SK-N-SH (cell line): ENCODE results near the gene PARVG. TPM values are rescaled to one million over a fixed set of nuclear protein-coding genes. Genes with fewer than 3 reads are reported as not detected.

Source experiments
- CTCF ChIA-PET: fragments of 300-600, 350-600 bp; formaldehyde crosslinking; extraction: SDS; loops from one replicate; lab custom pipeline; 2021; lab: Yijun Ruan, JAX
- POLR2A ChIA-PET: fragments of 350-600 bp; sonication (Branson Sonifier 250); formaldehyde crosslinking; extraction: SDS; loops from one replicate; lab custom pipeline; 2020; ENCODE audit warnings: antibody characterized with exemption, inconsistent platforms; lab: Yijun Ruan, JAX
- DNase-seq: peaks from one replicate; pipeline ENCODE4 v3.0.0; 2012
- H2AFZ ChIP-seq: fragments of 200-600 bp; sonication (generic); 2 replicates; pipeline ENCODE4 v1.8.1; 2016; ENCODE audit warnings: antibody characterized with exemption, mild to moderate bottlenecking, low read depth
- H3F3A ChIP-seq: fragments of 200-600 bp; sonication (generic); replicated peaks from 2 replicates; pipeline ENCODE3; 2016; ENCODE audit warnings: antibody characterized with exemption, mild to moderate bottlenecking; ENCODE audit not compliant: insufficient read depth
- H3K27ac ChIP-seq, 2 experiments: fragments of 200-500 bp in 1 of 2; fragments of 200-600 bp in 1 of 2; sonication (Bioruptor generic) in 1 of 2; sonication (generic), shearing (Covaris generic) in 1 of 2; 2 replicates each; pipeline versions ENCODE4 v1.5.1 to v1.6.1; 2014 to 2016; ENCODE audit warnings: low read depth in 2 of 2, inconsistent platforms in 1 of 2, low read length in 1 of 2, mild to moderate bottlenecking in 1 of 2, mixed read lengths in 1 of 2
- H3K27me3 ChIP-seq: fragments of 200-600 bp; sonication (generic), shearing (Covaris generic); 2 replicates; pipeline ENCODE4 v1.6.1; 2016; ENCODE audit warnings: mixed run types; ENCODE audit not compliant: insufficient read depth
- H3K36me3 ChIP-seq, 2 experiments: fragments of 200-500 bp in 1 of 2; fragments of 200-600 bp in 1 of 2; sonication (Bioruptor generic) in 1 of 2; sonication (generic) in 1 of 2; replicated peaks in 1 of 2; 2 replicates each; pipeline versions ENCODE3 to v1.5.1; 2014 to 2016; ENCODE audit warnings: low read length in 1 of 2, mild to moderate bottlenecking in 1 of 2; ENCODE audit not compliant: insufficient read depth in 2 of 2, control insufficient read depth in 1 of 2
- H3K4me1 ChIP-seq, 2 experiments: fragments of 200-500 bp in 1 of 2; fragments of 200-600 bp in 1 of 2; sonication (Bioruptor generic) in 1 of 2; sonication (generic), shearing (Covaris generic) in 1 of 2; 2 replicates each; pipeline versions ENCODE4 v1.5.1 to v1.6.1; 2014 to 2016; ENCODE audit warnings: low read depth in 1 of 2, low read length in 1 of 2, mixed run types in 1 of 2; ENCODE audit not compliant: insufficient read depth in 2 of 2, control insufficient read depth in 1 of 2
- H3K4me2 ChIP-seq: fragments of 200-600 bp; sonication (generic), shearing (Covaris generic); 2 replicates; pipeline ENCODE4 v1.6.1; 2017; ENCODE audit warnings: mixed run types
- H3K4me3 ChIP-seq, 2 experiments: fragments of 200-500 bp in 1 of 2; fragments of 200-600 bp in 1 of 2; sonication (Bioruptor generic) in 1 of 2; sonication (generic), shearing (Covaris generic) in 1 of 2; 2 replicates each; pipeline versions ENCODE4 v1.5.1 to v1.8.1; 2014 to 2016; ENCODE audit warnings: low read depth in 2 of 2, inconsistent platforms in 1 of 2, low read length in 1 of 2, mild to moderate bottlenecking in 1 of 2, mixed read lengths in 1 of 2, moderate library complexity in 1 of 2
- H3K79me2 ChIP-seq: fragments of 200-600 bp; sonication (generic); 2 replicates; pipeline ENCODE4 v1.8.1; 2017; ENCODE audit warnings: mild to moderate bottlenecking; ENCODE audit not compliant: insufficient read depth
- H3K9ac ChIP-seq: fragments of 200-600 bp; sonication (generic); 2 replicates; pipeline ENCODE4 v1.6.1; 2017; ENCODE audit warnings: mixed run types
- H3K9me2 ChIP-seq: fragments of 200-600 bp; sonication (generic); 2 replicates; pipeline ENCODE4 v1.6.1; 2017; ENCODE audit warnings: mixed run types
- H3K9me3 ChIP-seq: fragments of 200-600 bp; sonication (generic); 2 replicates; pipeline ENCODE4 v1.6.1; 2017; ENCODE audit warnings: mixed run types, mild to moderate bottlenecking, moderate library complexity
- H4K20me1 ChIP-seq: fragments of 200-600 bp; sonication (generic); 2 replicates; pipeline ENCODE4 v1.6.1; 2017; ENCODE audit warnings: mild to moderate bottlenecking, mixed run types; ENCODE audit not compliant: insufficient read depth
- CTCF ChIP-seq: fragments of 200-600 bp; sonication (generic); IDR thresholded peaks from 2 replicates; pipeline ENCODE4 v1.6.1; 2017; ENCODE audit warnings: antibody characterized with exemption, mild to moderate bottlenecking, moderate library complexity
- EP300 ChIP-seq, 2 experiments: IDR thresholded peaks; 2 replicates each; pipeline versions ENCODE4 v1.4.0 to v1.6.1; 2012; ENCODE audit warnings: borderline replicate concordance in 1 of 2, low read depth in 1 of 2, low read length in 1 of 2
- EZH2phosphoT487 ChIP-seq: fragments of 200-600 bp; sonication (generic); IDR thresholded peaks from 2 replicates; pipeline ENCODE4 v1.6.1; 2017; ENCODE audit warnings: low read depth, mixed run types, mild to moderate bottlenecking, antibody characterized with exemption, moderate library complexity, borderline replicate concordance
- FOSL2 ChIP-seq: IDR thresholded peaks from 2 replicates; pipeline ENCODE4 v1.4.0; 2012; ENCODE audit warnings: low read depth, mild to moderate bottlenecking, moderate library complexity, borderline replicate concordance
- FOXJ3 ChIP-seq: sonication (generic); formaldehyde crosslinking; IDR thresholded peaks from 2 replicates; pipeline ENCODE4 v1.5.1; 2020; ENCODE audit warnings: mild to moderate bottlenecking, missing genetic modification reagents
- NFIC ChIP-seq: IDR thresholded peaks from 2 replicates; pipeline ENCODE4 v1.4.0; 2012; ENCODE audit warnings: borderline replicate concordance
- PBX3 ChIP-seq: IDR thresholded peaks from 2 replicates; pipeline ENCODE4; 2012
- POLR2AphosphoS5 ChIP-seq: IDR thresholded peaks from 2 replicates; pipeline ENCODE4 v1.6.1; 2012; ENCODE audit warnings: low read depth, low read length
- RFX5 ChIP-seq: IDR thresholded peaks from 2 replicates; pipeline ENCODE4 v1.6.1; 2012; ENCODE audit warnings: mild to moderate bottlenecking, improper control_type of control experiment, low read length
- RXRA ChIP-seq: IDR thresholded peaks from 2 replicates; pipeline ENCODE4 v1.4.0; 2012; ENCODE audit warnings: low read depth, mild to moderate bottlenecking, borderline replicate concordance
- SIN3A ChIP-seq: IDR thresholded peaks from 2 replicates; pipeline ENCODE4 v1.6.1; 2012; ENCODE audit warnings: low read depth, mild to moderate bottlenecking, low read length, moderate library complexity, borderline replicate concordance
- SMC3 ChIP-seq: IDR thresholded peaks from 2 replicates; pipeline ENCODE4 v1.6.1; 2012; ENCODE audit warnings: low read depth, low read length, improper control_type of control experiment
- TAF1 ChIP-seq: IDR thresholded peaks from 2 replicates; pipeline ENCODE4 v1.6.1; 2012; ENCODE audit warnings: low read depth, mild to moderate bottlenecking, low read length, moderate library complexity, borderline replicate concordance
- TCF12 ChIP-seq: IDR thresholded peaks from 2 replicates; pipeline ENCODE4 v1.4.0; 2012
- TEAD4 ChIP-seq: IDR thresholded peaks from 2 replicates; pipeline ENCODE4 v1.4.0; 2012; ENCODE audit warnings: mild to moderate bottlenecking, borderline replicate concordance; ENCODE audit not compliant: insufficient read depth
- YY1 ChIP-seq: IDR thresholded peaks from 2 replicates; pipeline ENCODE4 v1.4.0; 2012; ENCODE audit warnings: low read depth, mild to moderate bottlenecking
- WGBS: methylation state at CpG from one replicate; pipeline ENCODE4 v1.1.6; 2017; ENCODE audit warnings: low lambda C conversion rate; 5-methylcytosine and 5-hydroxymethylcytosine counted together
- polyA plus RNA-seq, 3 experiments: library from polyadenylated mRNA; depleted of rRNA; stranded (reverse); fragments of >200 nt; gene quantifications; 2 replicates each; pipeline ENCODE4 v1.2.3, GENCODE V29; 2012

Gene PARVG
- polyA plus RNA-seq, 1 of the 3 experiments (the other 2 are of a cell fraction) = 0.05 TPM

GRCh38 chr22:44217346-44217745 is 36.6 kb downstream of the PARVG start:
- no peaks in the 10 kb centered on the region for H3K9me2 ChIP-seq
- H3K4me2 ChIP-seq = no peak overlapping the region
- no peak for DNase-seq
- ChIA-PET POLR2A (no interaction called here), CTCF (no interaction called here)
- H3K36me3 ChIP-seq = no peaks in the 10 kb centered on the region
- H3K9ac ChIP-seq = no peak overlapping the region
- no peaks in the 10 kb centered on the region for H3K79me2 ChIP-seq
- no peak for TF ChIP-seq NFIC
- no peak for TF ChIP-seq SIN3A
- no peak for TF ChIP-seq TCF12
- TF ChIP-seq RXRA = no peak
- no peak for TF ChIP-seq TAF1
- no peak for TF ChIP-seq FOXJ3
- TF ChIP-seq RFX5 = no peak
- TF ChIP-seq FOSL2 = no peak
- no peak for TF ChIP-seq SMC3
- TF ChIP-seq POLR2AphosphoS5 = no peak
- no peak for TF ChIP-seq EZH2phosphoT487
- H3K4me3 ChIP-seq = no peak overlapping the region
- no peaks in the 10 kb centered on the region; a peak in 1 of 4 replicates for H3K4me1 ChIP-seq
- H2AFZ ChIP-seq = no peak overlapping the region
- H3K9me3 ChIP-seq = no peaks in the 10 kb centered on the region
- no peaks in the 10 kb centered on the region for H4K20me1 ChIP-seq
- H3F3A ChIP-seq = no peaks in the 10 kb centered on the region
- no peak overlapping the region for H3K27ac ChIP-seq
- 56% methylated on average over 7 of the region's 7 CpGs for whole genome bisulfite sequencing
- no peaks in the 10 kb centered on the region; the same call in 1 of the 2 replicates for H3K27me3 ChIP-seq

GRCh38 chr22:44218071-44218470 is 37.3 kb downstream of the PARVG start:
- Histone ChIP-seq H3F3A (no peaks in the 10 kb centered on the region), H3K27me3 (no peaks in the 10 kb centered on the region; the same call in 1 of the 2 replicates), H3K4me2 (no peak overlapping the region), H3K79me2 (no peaks in the 10 kb centered on the region), H3K9me3 (no peaks in the 10 kb centered on the region), H3K27ac (no peak overlapping the region), H3K4me3 (no peak overlapping the region), H3K4me1 (no peaks in the 10 kb centered on the region), H3K9ac (no peak overlapping the region), H4K20me1 (no peaks in the 10 kb centered on the region), H3K9me2 (no peaks in the 10 kb centered on the region), H3K36me3 (no peaks in the 10 kb centered on the region), H2AFZ (no peak overlapping the region)
- DNase-seq = no peak
- CTCF ChIA-PET = no interaction called here
- WGBS = 69% methylated on average over 4 of the region's 6 CpGs
- no peak for TF ChIP-seq RXRA
- TF ChIP-seq YY1 = no peak
- POLR2A ChIA-PET = no interaction called here

GRCh38 chr22:44219101-44219870 is 38.6 kb downstream of the PARVG start:
- Histone ChIP-seq H3K4me3 (no peak overlapping the region), H4K20me1 (no peaks in the 10 kb centered on the region), H3K79me2 (no peaks in the 10 kb centered on the region), H3K27ac (no peak overlapping the region), H3K36me3 (no peaks in the 10 kb centered on the region), H3K9me2 (no peaks in the 10 kb centered on the region), H2AFZ (no peak overlapping the region), H3K27me3 (no peaks in the 10 kb centered on the region; the same call in 1 of the 2 replicates), H3K9me3 (no peaks in the 10 kb centered on the region), H3K4me1 (no peaks in the 10 kb centered on the region), H3K4me2 (no peak overlapping the region), H3K9ac (no peak overlapping the region), H3F3A (no peaks in the 10 kb centered on the region)
- CTCF ChIA-PET = no interaction called here
- WGBS = 65% methylated on average over 11 of the region's 21 CpGs
- POLR2A ChIA-PET = no interaction called here
- DNase-seq = no peak
- TF ChIP-seq FOSL2 (no peak), TEAD4 (no peak), TCF12 (no peak), CTCF (no peak), PBX3 (no peak), EP300 (IDR thresholded peaks at IDR 0.05; ENCODE audit: borderline replicate concordance in 1 of 2, low read depth in 1 of 2, low read length in 1 of 2) (no peak)
